Hematopoietic multipotent progenitor cell (in vitro differentiated cells): ENCODE measurements around the gene DHRS4. TPM values are rescaled to one million over a fixed set of nuclear protein-coding genes. Genes with fewer than 3 reads are reported as not detected.

ENCODE experiments used
- total RNA-seq: library from RNA; depleted of rRNA; stranded (reverse); fragments of >200 nt; gene quantifications from one replicate; pipeline ENCODE4 v1.2.3, GENCODE V29; 2012

The DHRS4 gene
- total RNA-seq, 1 donor, result 44.4 TPM

Other genes with a start within 250 kb of the DHRS4 start
- gene DHRS4L2, start 35.2 kb downstream of the DHRS4 start, total RNA-seq, result 26.9 TPM
- 1.3 TPM for gene CARMIL3, start 98.2 kb downstream of the DHRS4 start, total RNA-seq
- not detected for gene CPNE6, start 117.8 kb downstream of the DHRS4 start, total RNA-seq
- gene PCK2, start 140.5 kb downstream of the DHRS4 start, total RNA-seq, result 24.8 TPM
- 138 TPM for gene DCAF11, start 161.0 kb downstream of the DHRS4 start, total RNA-seq
- 5.7 TPM for gene NRL, start 161.2 kb downstream of the DHRS4 start, total RNA-seq
- gene FITM1, start 176.9 kb downstream of the DHRS4 start, total RNA-seq, result 2.7 TPM
- 153 TPM for gene PSME1, start 182.4 kb downstream of the DHRS4 start, total RNA-seq
- gene EMC9, start 187.8 kb downstream of the DHRS4 start, total RNA-seq, result 14.3 TPM
- gene PSME2, start 192.8 kb downstream of the DHRS4 start, total RNA-seq, result 38.0 TPM
- 103 TPM for gene RNF31, start 193.7 kb downstream of the DHRS4 start, total RNA-seq
- 112 TPM for gene IRF9, start 207.5 kb downstream of the DHRS4 start, total RNA-seq
- gene REC8, start 218.3 kb downstream of the DHRS4 start, total RNA-seq, result 47.1 TPM
- 59.8 TPM for gene IPO4, start 235.0 kb downstream of the DHRS4 start, total RNA-seq
- gene TM9SF1, start 241.7 kb downstream of the DHRS4 start, total RNA-seq, result 64.9 TPM